Keratinocyte (primary cell): Measurements from ENCODE around the gene CA5A.

Source experiments
- EZH2 ChIP-seq: IDR thresholded peaks from one replicate; pipeline ENCODE4 v1.6.1; 2012; ENCODE audit warnings: inconsistent platforms, mild to moderate bottlenecking, low read length, moderate library complexity
- TF ChIP-seq, protein P1 (sequence below), 3 experiments: IDR thresholded peaks in 1 of 3; conservative IDR thresholded peaks in 1 of 3; optimal IDR thresholded peaks in 1 of 3; 2 replicates in 2 of 3; 3 replicates in 1 of 3; pipeline versions ENCODE3 to v1.5.1; 2011; ENCODE audit warnings: low read length in 3 of 3, mild to moderate bottlenecking in 3 of 3, moderate library complexity in 2 of 3, control low read depth in 1 of 3, inconsistent platforms in 1 of 3; ENCODE audit not compliant: insufficient read depth in 2 of 3; ENCODE audit errors: extremely low read depth in 1 of 3

DNA sequence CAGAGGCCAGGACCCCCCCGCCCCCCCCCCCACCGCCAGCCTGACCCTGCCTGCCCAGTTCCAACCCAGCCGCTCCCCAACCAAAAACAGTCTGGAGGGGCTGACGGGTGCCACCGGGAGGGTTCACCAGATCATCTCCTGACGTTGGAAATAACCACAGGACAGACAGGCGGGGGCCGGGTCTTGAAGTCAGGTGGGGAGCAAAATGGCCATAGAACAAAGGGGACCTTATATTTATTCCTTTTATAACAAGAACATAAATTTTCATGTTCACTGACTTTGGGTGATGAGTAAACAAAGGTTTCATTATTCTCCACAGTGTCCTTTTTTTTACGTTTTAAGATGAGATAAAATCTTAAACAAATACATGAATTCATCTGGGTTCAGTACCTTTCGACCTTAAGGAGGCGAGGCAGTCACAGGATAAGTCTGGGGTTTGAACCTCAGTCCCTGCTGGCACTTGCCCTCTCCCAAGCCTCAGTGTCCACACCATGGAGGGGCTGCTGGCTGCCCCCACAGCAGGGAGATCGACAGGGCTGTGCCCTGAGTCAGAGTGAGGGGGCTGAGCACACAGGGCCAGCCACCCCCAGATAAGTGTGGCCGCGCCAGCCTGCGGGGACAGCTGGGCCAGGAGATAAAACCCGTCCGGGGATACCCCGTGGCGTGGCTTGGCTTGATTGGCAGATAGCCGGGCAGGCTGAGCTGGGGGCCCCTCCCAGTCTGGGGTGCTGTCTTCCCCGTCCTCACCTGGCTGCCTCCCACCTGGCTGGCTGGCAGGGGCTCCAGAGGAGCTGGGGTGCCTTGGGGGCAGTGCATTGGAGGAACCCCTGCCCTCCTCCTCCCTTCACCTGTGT lies 82.0 kb downstream of the CA5A start:
- TF ChIP-seq, protein P1, sequence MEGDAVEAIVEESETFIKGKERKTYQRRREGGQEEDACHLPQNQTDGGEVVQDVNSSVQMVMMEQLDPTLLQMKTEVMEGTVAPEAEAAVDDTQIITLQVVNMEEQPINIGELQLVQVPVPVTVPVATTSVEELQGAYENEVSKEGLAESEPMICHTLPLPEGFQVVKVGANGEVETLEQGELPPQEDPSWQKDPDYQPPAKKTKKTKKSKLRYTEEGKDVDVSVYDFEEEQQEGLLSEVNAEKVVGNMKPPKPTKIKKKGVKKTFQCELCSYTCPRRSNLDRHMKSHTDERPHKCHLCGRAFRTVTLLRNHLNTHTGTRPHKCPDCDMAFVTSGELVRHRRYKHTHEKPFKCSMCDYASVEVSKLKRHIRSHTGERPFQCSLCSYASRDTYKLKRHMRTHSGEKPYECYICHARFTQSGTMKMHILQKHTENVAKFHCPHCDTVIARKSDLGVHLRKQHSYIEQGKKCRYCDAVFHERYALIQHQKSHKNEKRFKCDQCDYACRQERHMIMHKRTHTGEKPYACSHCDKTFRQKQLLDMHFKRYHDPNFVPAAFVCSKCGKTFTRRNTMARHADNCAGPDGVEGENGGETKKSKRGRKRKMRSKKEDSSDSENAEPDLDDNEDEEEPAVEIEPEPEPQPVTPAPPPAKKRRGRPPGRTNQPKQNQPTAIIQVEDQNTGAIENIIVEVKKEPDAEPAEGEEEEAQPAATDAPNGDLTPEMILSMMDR (optimal IDR thresholded peaks at IDR 0.05 in 1 of 3, IDR thresholded peaks at IDR 0.05 in 1 of 3, conservative IDR thresholded peaks at IDR 0.05 in 1 of 3; ENCODE audit: extremely low read depth in 1 of 3, insufficient read depth in 2 of 3, low read length in 3 of 3) = no peak
- no peak for TF ChIP-seq EZH2
